ENCODE results near the gene PTGES2.

Gene PTGES2

GRCh38 chr9:128100581-128100980 is 26.9 kb downstream of the PTGES2 start:
- TF ChIP-seq CTCF (IDR thresholded peaks at IDR 0.05; ENCODE audit: control extremely low read depth, extremely low read depth, low read depth, missing control alignments) = no peak
- CTCF ChIA-PET = interaction anchor here (1.5 to 11.7 kb wide), 4 partner anchors 15 to 157 kb away, joined by 4 to 105 read pairs (median 7); no protein-coding TSS in a partner anchor
- POLR2A ChIA-PET = no interaction called here

GRCh38 chr9:128099932-128100491 is 27.5 kb downstream of the PTGES2 start:
- no peak for TF ChIP-seq CTCF (IDR thresholded peaks at IDR 0.05; ENCODE audit: control extremely low read depth, extremely low read depth, low read depth, missing control alignments)
- DNase-seq (ENCODE audit: extremely low spot score) = no peak
- ChIA-PET CTCF (interaction anchor here (1.5 to 11.7 kb wide), 4 partner anchors 15 to 156 kb away, joined by 4 to 105 read pairs (median 7); no protein-coding TSS in a partner anchor), POLR2A (no interaction called here)

More at GRCh38 chr9:128100581-128100980, 26.9 kb downstream of the PTGES2 start:
- DNase-seq (ENCODE audit: extremely low spot score) = no peak

GRCh38 chr9:128099231-128099931 is 28.1 kb downstream of the PTGES2 start:
- no peak for DNase-seq (ENCODE audit: extremely low spot score)
- ChIA-PET POLR2A (no interaction called here), CTCF (interaction anchor here (1.5 to 11.7 kb wide), 3 partner anchors 16 to 157 kb away, joined by 3 to 105 read pairs (median 9); no protein-coding TSS in a partner anchor)
- no peak for TF ChIP-seq CTCF (IDR thresholded peaks at IDR 0.05; ENCODE audit: control extremely low read depth, extremely low read depth, low read depth, missing control alignments)

GRCh38 chr9:128098297-128099230 is 29.0 kb downstream of the PTGES2 start:
- no peak for DNase-seq (ENCODE audit: extremely low spot score)
- ChIA-PET POLR2A (no interaction called here), CTCF (interaction anchor here (1.5 to 11.7 kb wide), 2 partner anchors 17 to 156 kb away, joined by 3 to 105 read pairs; no protein-coding TSS in a partner anchor)
- TF ChIP-seq CTCF (IDR thresholded peaks at IDR 0.05; ENCODE audit: control extremely low read depth, extremely low read depth, low read depth, missing control alignments) = no peak

- no peak for TF ChIP-seq CTCF (IDR thresholded peaks at IDR 0.05; ENCODE audit: control extremely low read depth, extremely low read depth, low read depth, missing control alignments)
- POLR2A ChIA-PET = no interaction called here
- DNase-seq (ENCODE audit: extremely low spot score) = no peak
- CTCF ChIA-PET = interaction anchor here (1.5 to 11.7 kb wide), 2 partner anchors 17 to 155 kb away, joined by 3 to 105 read pairs; no protein-coding TSS in a partner anchor
Observed at GRCh38 chr9:128097543-128098296, 29.8 kb downstream of the PTGES2 start.
